Measurements from ENCODE around the gene PSMB7. TPM values are rescaled to one million over a fixed set of nuclear protein-coding genes. Genes with fewer than 3 reads are reported as not detected.
A peak's percentile ranks its signal among the peaks of the same experiment; 100 is the strongest.

The PSMB7 gene
- total and polyA plus RNA-seq, 2 of the 13 experiments (the other 11 are each of a cell fraction or from before 2014, with no cell fraction given) = 259 to 291 TPM

- TF ChIP-seq ZBTB43 (CRISPR knock-in tag; conservative IDR thresholded peaks at IDR 0.05) (peak; percentile 75), KDM5A (IDR thresholded peaks at IDR 0.05; ENCODE audit: borderline replicate concordance, low read length) (no peak), ZNF841 (CRISPR knock-in tag; IDR thresholded peaks at IDR 0.05; ENCODE audit: borderline replicate concordance) (no peak), ZBTB34 (CRISPR knock-in tag; IDR thresholded peaks at IDR 0.05) (no peak), SRSF9 (IDR thresholded peaks at IDR 0.05; ENCODE audit: borderline replicate concordance, insufficient read depth, low read depth, low read length, poor library complexity, severe bottlenecking) (no peak), TAF1 (CRISPR knock-in tag; IDR thresholded peaks at IDR 0.05) (no peak), SNRNP70 (IDR thresholded peaks at IDR 0.05; ENCODE audit: low read depth, low read length) (no peak), ZNF782 (CRISPR knock-in tag; IDR thresholded peaks at IDR 0.05; ENCODE audit: borderline replicate concordance) (no peak), IRF1 (CRISPR knock-in tag; IDR thresholded peaks at IDR 0.05; ENCODE audit: low read depth) (no peak), SRSF4 (IDR thresholded peaks at IDR 0.05; ENCODE audit: low read depth, low read length, poor library complexity, severe bottlenecking) (no peak), GABPA (IDR thresholded peaks at IDR 0.05; ENCODE audit: low read depth, low read length) (no peak), GABPA (CRISPR knock-in tag; IDR thresholded peaks at IDR 0.05; ENCODE audit: low read depth) (peak; percentile 53), ZNF720 (CRISPR knock-in tag; IDR thresholded peaks at IDR 0.05) (no peak), HES4 (CRISPR knock-in tag; IDR thresholded peaks at IDR 0.05; ENCODE audit: borderline replicate concordance) (no peak), PAF1 (CRISPR knock-in tag; IDR thresholded peaks at IDR 0.05) (no peak), HNF4A (CRISPR knock-in tag; IDR thresholded peaks at IDR 0.05) (peak; percentile 98), ZNF879 (CRISPR knock-in tag; IDR thresholded peaks at IDR 0.05) (no peak), STAT5B (CRISPR knock-in tag; IDR thresholded peaks at IDR 0.05) (peak; percentile 73; the same call in 1 of the 2 replicates), KLF11 (CRISPR knock-in tag; IDR thresholded peaks at IDR 0.05) (peak; percentile 63; the same call in 1 of the 2 replicates), TRIM24 (CRISPR knock-in tag; IDR thresholded peaks at IDR 0.05) (peak; percentile 78), TFAP4 (IDR thresholded peaks at IDR 0.05; ENCODE audit: borderline replicate concordance, low read depth) (peak; percentile 75), ZNF343 (CRISPR knock-in tag; IDR thresholded peaks at IDR 0.05) (no peak)
- TF ChIP-seq, protein P1, sequence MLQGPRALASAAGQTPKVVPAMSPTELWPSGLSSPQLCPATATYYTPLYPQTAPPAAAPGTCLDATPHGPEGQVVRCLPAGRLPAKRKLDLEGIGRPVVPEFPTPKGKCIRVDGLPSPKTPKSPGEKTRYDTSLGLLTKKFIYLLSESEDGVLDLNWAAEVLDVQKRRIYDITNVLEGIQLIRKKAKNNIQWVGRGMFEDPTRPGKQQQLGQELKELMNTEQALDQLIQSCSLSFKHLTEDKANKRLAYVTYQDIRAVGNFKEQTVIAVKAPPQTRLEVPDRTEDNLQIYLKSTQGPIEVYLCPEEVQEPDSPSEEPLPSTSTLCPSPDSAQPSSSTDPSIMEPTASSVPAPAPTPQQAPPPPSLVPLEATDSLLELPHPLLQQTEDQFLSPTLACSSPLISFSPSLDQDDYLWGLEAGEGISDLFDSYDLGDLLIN (CRISPR knock-in tag; IDR thresholded peaks at IDR 0.05; ENCODE audit: borderline replicate concordance) = no peak
Observed at GRCh38 chr9:124386201-124386600, 29.0 kb downstream of the PSMB7 start (continued).
